Right cardiac atrium (tissue), 5 donors: ENCODE data around the gene FAM3D. TPM values are rescaled to one million over a fixed set of nuclear protein-coding genes. Genes with fewer than 3 reads are reported as not detected.

Source experiments
- ATAC-seq, 2 donors: fragments of 200-7000 bp; cut with Tn5 transposase; one replicate each; pipeline versions ENCODE4 v1.8.0 to v1.9.1; 2020; ENCODE audit warnings: moderate library complexity in 2 of 2, mild to moderate bottlenecking in 1 of 2
- DNase-seq, 3 donors: peaks; one replicate each; pipeline ENCODE4 v3.0.0-alpha.2; 2020
- H3K27ac ChIP-seq: one replicate; pipeline ENCODE4 v1.5.1; 2013; ENCODE audit warnings: mild to moderate bottlenecking, low read length, control low read depth, moderate library complexity
- H3K27me3 ChIP-seq: one replicate; pipeline ENCODE4 v1.6.1; 2013; ENCODE audit not compliant: control insufficient read depth, insufficient read depth
- H3K4me1 ChIP-seq: one replicate; pipeline ENCODE4 v1.6.1; 2013; ENCODE audit warnings: low read length; ENCODE audit not compliant: control insufficient read depth, insufficient read depth
- H3K4me3 ChIP-seq: one replicate; pipeline ENCODE4 v1.5.1; 2013; ENCODE audit warnings: low read length, control low read depth
- H3K9me3 ChIP-seq: one replicate; pipeline ENCODE4 v1.6.1; 2013; ENCODE audit warnings: low read length; ENCODE audit not compliant: control insufficient read depth
- WGBS: extraction: QIAGEN DNeasy Blood & Tissue Kit; methylation state at CpG from one replicate; pipeline ENCODE4 v1.1.7; 2013; 5-methylcytosine and 5-hydroxymethylcytosine counted together
- intact Hi-C, 4 donors: fragments of 100-400 bp; cut with DNase I; formaldehyde crosslinking; loops; one replicate each; pipeline versions ENCODE4 v1.11.0 to v1.14.0; 2022 to 2023
- polyA plus RNA-seq: library from polyadenylated mRNA; stranded (reverse); fragments of 200-250 nt; gene quantifications from one replicate; pipeline ENCODE4 v1.2.3, GENCODE V29; 2013
- total RNA-seq, 4 donors: library from RNA; stranded (reverse); fragmentation: NEBNext Ultra II Directional; extraction: Animal tissue kit (Norgen Biotek cat#: 25700); gene quantifications; one replicate each; pipeline ENCODE4 v1.2.1, GENCODE V29; 2021
- donor health status: healthy with polysubstance abuse.
- donor health status: DM: no; HTN: yes; CAD: no.
- donor health status: DM: no; HTN: no; CAD: no.
- donor health status: DM: no; HTN: yes; CAD: no; lungs with severe emphysema.
- donor health status: DM: yes; HTN: yes; CAD: no.

FAM3D gene
- total and polyA plus RNA-seq, 5 donors, result 0.14 to 0.37 (median 0.28) TPM

- intact Hi-C loops, result loop anchor here in 1 of 4 donors (10.0 kb wide), 1 partner anchor 417 kb away; the partner anchor contains the start of gene CFAP20DC
- no peak overlapping the region for H3K27ac ChIP-seq
- no peaks in the 10 kb centered on the region for H3K9me3 ChIP-seq
- H3K4me1 ChIP-seq, result no peaks in the 10 kb centered on the region
- no peaks in the 10 kb centered on the region for H3K27me3 ChIP-seq
- 65% methylated on average over 5 of the region's 5 CpGs for WGBS
- no peak for DNase-seq
- H3K4me3 ChIP-seq, result no peak overlapping the region
- no peak for ATAC-seq
These were observed 29.1 kb downstream of the FAM3D start for GRCh38 chr3:58637509-58637908.

GRCh38 chr3:58635371-58636285 lies 30.9 kb downstream of the FAM3D start:
- 65% methylated on average over 24 of the region's 24 CpGs for WGBS
- intact Hi-C loops, result loop anchor here in 1 of 4 donors (10.0 kb wide), 1 partner anchor 419 kb away; the partner anchor contains the start of gene CFAP20DC
- H3K27me3 ChIP-seq, result no peaks in the 10 kb centered on the region
- no peak overlapping the region for H3K4me3 ChIP-seq
- no peak for DNase-seq
- H3K27ac ChIP-seq, result no peak overlapping the region
- H3K9me3 ChIP-seq, result no peaks in the 10 kb centered on the region
- no peaks in the 10 kb centered on the region for H3K4me1 ChIP-seq
- no peak for ATAC-seq

GRCh38 chr3:58633157-58633865 lies 33.3 kb downstream of the FAM3D start:
- Histone ChIP-seq H3K27ac (no peak overlapping the region), H3K9me3 (no peaks in the 10 kb centered on the region), H3K4me3 (no peak overlapping the region), H3K27me3 (no peaks in the 10 kb centered on the region), H3K4me1 (peaks cover 7% of the 10 kb centered on the region)
- WGBS, result 72% methylated on average over 8 of the region's 8 CpGs
- no peak for ATAC-seq
- intact Hi-C loops, result loop anchor here in 1 of 4 donors (10.0 kb wide), 1 partner anchor 421 kb away; the partner anchor contains the start of gene CFAP20DC
- DNase-seq, result no peak

GRCh38 chr3:58631742-58632141 lies 34.8 kb downstream of the FAM3D start:
- WGBS, result 58% methylated on average over 4 of the region's 4 CpGs
- intact Hi-C loops, result loop anchor here in 2 of 4 donors (2.0 to 10.0 kb wide), 3 partner anchors 55 to 423 kb away; partner anchors contain the start of genes CFAP20DC (in 1 of the 2) and FAM107A (in 1 of the 2)

GRCh38 chr3:58630710-58631092 lies 35.9 kb downstream of the FAM3D start:
- intact Hi-C loops, result loop anchor here in 2 of 4 donors (2.0 to 10.0 kb wide), 3 partner anchors 54 to 424 kb away; partner anchors contain the start of genes CFAP20DC (in 1 of the 2) and FAM107A (in 1 of the 2)
- Histone ChIP-seq H3K9me3 (no peaks in the 10 kb centered on the region), H3K27ac (no peak overlapping the region), H3K27me3 (no peaks in the 10 kb centered on the region), H3K4me1 (peaks cover 21% of the 10 kb centered on the region), H3K4me3 (no peak overlapping the region)
- ATAC-seq (no peak), DNase-seq (no peak)
- WGBS, result 63% methylated on average over 5 of the region's 5 CpGs

More at GRCh38 chr3:58631742-58632141, 34.8 kb downstream of the FAM3D start:
- Histone ChIP-seq H3K4me1 (peaks cover 21% of the 10 kb centered on the region), H3K27ac (no peak overlapping the region), H3K27me3 (no peaks in the 10 kb centered on the region), H3K4me3 (no peak overlapping the region), H3K9me3 (no peaks in the 10 kb centered on the region)
- DNase-seq, result no peak
- no peak for ATAC-seq

GRCh38 chr3:58630076-58630709 lies 36.4 kb downstream of the FAM3D start:
- Histone ChIP-seq H3K9me3 (no peaks in the 10 kb centered on the region), H3K27me3 (no peaks in the 10 kb centered on the region), H3K4me1 (peaks cover 21% of the 10 kb centered on the region), H3K27ac (no peak overlapping the region), H3K4me3 (no peak overlapping the region)
- peak; percentile 37 to 66 for ATAC-seq
- DNase-seq, result peak; percentile 54 to 71 (median 70)
- intact Hi-C loops, result loop anchor here in 2 of 4 donors (2.0 to 10.0 kb wide), 3 partner anchors 53 to 425 kb away; partner anchors contain the start of genes CFAP20DC (in 1 of the 2) and FAM107A (in 1 of the 2)
- WGBS, result 6% methylated on average over 9 of the region's 9 CpGs

- DNase-seq (no peak), ATAC-seq (no peak)
- no peaks in the 10 kb centered on the region for H3K27me3 ChIP-seq
- no peak overlapping the region for H3K4me3 ChIP-seq
- intact Hi-C loops, result loop anchor here (2.0 to 10.0 kb wide), 5 partner anchors 42 to 425 kb away; partner anchors contain the start of genes CFAP20DC (in 1 of the 4) and FAM107A (in 1 of the 4)
- H3K4me1 ChIP-seq, result peaks cover 21% of the 10 kb centered on the region
- H3K9me3 ChIP-seq, result no peaks in the 10 kb centered on the region
- WGBS, result 84% methylated on average over 2 of the region's 2 CpGs
- H3K27ac ChIP-seq, result no peak overlapping the region
These were observed 36.9 kb downstream of the FAM3D start for GRCh38 chr3:58629629-58630028.

GRCh38 chr3:58628823-58629562 lies 37.6 kb downstream of the FAM3D start:
- H3K4me1 ChIP-seq, result peaks cover 21% of the 10 kb centered on the region
- DNase-seq (peak in 2 of 3 donors; percentile 51 to 80), ATAC-seq (peak; percentile 31 to 41)
- H3K4me3 ChIP-seq, result no peak overlapping the region
- H3K27ac ChIP-seq, result peak overlapping the region; percentile 73
- no peaks in the 10 kb centered on the region for H3K9me3 ChIP-seq
- 40% methylated on average over 13 of the region's 13 CpGs for WGBS
- H3K27me3 ChIP-seq, result no peaks in the 10 kb centered on the region
- intact Hi-C loops, result loop anchor here in 3 of 4 donors (2.0 to 5.0 kb wide), 2 partner anchors 42 to 60 kb away; no protein-coding TSS in a partner anchor

GRCh38 chr3:58627941-58628340 lies 38.6 kb downstream of the FAM3D start:
- DNase-seq (no peak), ATAC-seq (no peak)
- peak overlapping the region; percentile 73 for H3K27ac ChIP-seq

GRCh38 chr3:58627570-58627885 lies 39.0 kb downstream of the FAM3D start:
- ATAC-seq (peak; percentile 31 to 55), DNase-seq (peak; percentile 54 to 83 (median 83))
- WGBS, result 38% methylated on average over 3 of the region's 3 CpGs
- H3K27me3 ChIP-seq, result no peaks in the 10 kb centered on the region
- peaks cover 21% of the 10 kb centered on the region for H3K4me1 ChIP-seq
- H3K27ac ChIP-seq, result peak overlapping the region; percentile 73
- intact Hi-C loops, result loop anchor here in 1 of 4 donors (5.0 kb wide), 1 partner anchor 40 kb away; no protein-coding TSS in a partner anchor
- no peaks in the 10 kb centered on the region for H3K9me3 ChIP-seq
- no peak overlapping the region for H3K4me3 ChIP-seq

More at GRCh38 chr3:58627941-58628340, 38.6 kb downstream of the FAM3D start:
- Histone ChIP-seq H3K27me3 (no peaks in the 10 kb centered on the region), H3K4me3 (no peak overlapping the region), H3K4me1 (peaks cover 21% of the 10 kb centered on the region), H3K9me3 (no peaks in the 10 kb centered on the region)
- intact Hi-C loops, result loop anchor here in 3 of 4 donors (2.0 to 5.0 kb wide), 2 partner anchors 41 to 59 kb away; no protein-coding TSS in a partner anchor
- WGBS, result 63% methylated on average over 6 of the region's 6 CpGs
